GM18517 (cell line): ENCODE results near the gene RPS21.
"Not testable (repeated sequence)": the region's sequence is repeated elsewhere in the genome, so short reads cannot be mapped to it uniquely, and the experiment has no call there.

ENCODE experiments used
- ATAC-seq: cut with Tn5 transposase; IDR thresholded peaks from one replicate; pipeline ENCODE4 v1.9.1; 2021; ENCODE audit warnings: mild to moderate bottlenecking, moderate library complexity; ENCODE audit not compliant: unreplicated experiment

RPS21 gene

DNA sequence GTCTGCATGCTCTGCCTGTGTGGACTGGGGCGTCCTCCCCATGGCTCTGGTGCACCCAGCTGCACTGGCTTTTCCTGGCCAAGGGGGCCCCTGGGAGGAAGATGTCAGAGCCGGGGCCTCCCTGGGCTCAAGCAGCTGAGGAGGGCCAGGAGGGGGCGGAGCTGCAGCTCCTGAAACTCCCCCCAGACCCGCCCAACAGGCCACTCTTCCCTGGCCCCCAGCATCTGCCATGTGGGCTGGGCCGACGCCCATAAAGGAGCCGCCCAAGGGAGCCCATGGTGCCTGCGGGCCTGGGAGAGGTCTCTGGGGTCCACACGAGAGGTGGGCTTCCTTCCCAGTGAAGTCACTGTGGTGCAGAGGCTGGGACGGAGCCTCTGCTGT is 36.4 kb downstream of the RPS21 start:
- no peak for ATAC-seq

DNA sequence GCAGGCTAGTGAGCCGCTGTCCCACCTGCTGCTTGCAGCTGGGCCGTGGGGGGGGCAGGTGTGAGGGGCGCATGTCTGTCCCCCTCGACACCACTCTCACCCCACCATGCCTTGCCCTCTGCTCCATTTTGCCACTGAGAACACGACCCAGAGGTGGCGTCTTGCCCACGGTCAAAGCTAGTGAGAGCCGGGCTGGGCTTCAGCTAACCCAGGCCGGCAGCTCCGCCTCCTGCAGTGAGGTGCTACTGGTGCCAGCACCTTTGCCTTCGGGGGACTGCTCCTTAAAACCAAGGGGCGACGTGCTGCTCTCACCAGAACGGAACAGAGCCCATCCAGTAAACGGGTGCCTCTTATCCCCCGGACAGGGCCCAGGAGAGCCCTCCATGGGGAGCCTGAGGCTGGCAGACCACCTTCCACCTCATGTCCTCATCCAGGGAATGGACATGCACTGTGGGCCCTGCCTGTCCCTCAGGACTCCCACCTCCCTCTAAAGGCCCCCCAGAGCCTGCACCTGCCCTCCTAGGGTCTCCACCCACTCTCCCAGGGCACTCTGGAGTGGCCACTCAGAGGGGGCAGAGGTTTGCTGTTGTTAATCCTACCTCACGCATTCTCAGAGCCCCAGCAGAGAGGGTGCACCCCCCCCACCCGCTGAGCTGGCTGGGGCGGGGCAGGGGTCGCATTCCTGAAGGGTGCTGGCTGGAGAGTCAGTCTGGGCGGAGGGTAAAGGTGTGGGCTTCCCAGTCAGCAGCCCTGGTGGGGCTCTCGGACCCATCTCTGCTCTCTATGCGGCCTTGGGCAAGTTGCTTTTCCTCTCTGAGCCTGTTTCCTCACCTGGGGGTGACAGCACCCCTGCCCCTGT is 37.6 kb downstream of the RPS21 start:
- no peak for ATAC-seq

DNA sequence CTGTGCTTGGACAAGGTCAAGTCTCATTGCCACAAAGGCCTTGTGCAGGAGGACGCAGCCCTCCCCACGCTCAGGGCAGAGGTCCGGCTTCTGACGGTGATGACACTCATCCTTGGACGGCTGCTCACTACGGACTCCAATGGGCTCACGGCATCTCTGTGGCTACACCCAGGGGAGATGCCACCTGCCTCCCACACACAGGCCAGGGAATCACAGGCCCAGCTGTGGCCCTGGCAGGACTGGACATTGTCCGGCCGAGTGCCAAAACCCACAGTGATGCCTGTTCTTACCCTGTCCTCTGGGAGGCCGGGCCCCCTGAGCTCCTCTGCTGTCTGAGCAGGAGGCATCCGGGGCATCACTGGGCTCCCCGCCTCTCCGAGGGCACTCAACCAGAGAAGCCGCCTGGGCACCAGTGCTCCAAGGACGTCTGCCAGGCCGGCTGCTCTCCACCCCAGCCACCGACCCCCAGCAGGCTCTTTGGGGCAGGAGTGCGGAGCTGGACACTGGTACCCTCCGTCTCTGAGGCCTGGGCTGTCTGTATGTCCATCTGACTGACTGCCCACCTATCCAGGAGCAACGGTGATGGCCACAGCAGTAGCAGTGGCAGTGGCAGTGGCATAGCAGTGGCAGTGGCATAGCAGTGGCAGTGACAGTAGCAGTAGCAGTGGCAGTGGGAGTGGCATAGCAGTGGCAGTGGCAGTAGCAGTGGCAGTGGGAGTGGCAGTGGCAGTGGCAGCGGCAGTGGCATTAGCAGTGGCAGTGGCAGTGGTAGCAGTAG is 38.6 kb downstream of the RPS21 start:
- no peak for ATAC-seq

DNA sequence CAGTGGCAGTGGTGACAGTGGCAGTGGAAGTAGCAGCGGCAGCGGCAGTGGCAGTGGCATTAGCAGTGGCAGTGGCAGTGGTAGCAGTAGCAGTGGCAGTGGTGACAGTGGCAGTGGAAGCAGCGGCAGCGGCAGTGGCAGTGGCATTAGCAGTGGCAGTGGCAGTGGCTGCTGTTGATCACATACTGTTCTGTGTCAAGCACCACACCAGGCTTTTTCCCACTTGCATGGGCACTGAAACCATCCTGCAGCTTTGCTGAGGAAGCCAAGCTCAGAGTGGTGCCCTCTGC is 39.1 kb downstream of the RPS21 start:
- ATAC-seq, result not testable (repeated sequence)

DNA sequence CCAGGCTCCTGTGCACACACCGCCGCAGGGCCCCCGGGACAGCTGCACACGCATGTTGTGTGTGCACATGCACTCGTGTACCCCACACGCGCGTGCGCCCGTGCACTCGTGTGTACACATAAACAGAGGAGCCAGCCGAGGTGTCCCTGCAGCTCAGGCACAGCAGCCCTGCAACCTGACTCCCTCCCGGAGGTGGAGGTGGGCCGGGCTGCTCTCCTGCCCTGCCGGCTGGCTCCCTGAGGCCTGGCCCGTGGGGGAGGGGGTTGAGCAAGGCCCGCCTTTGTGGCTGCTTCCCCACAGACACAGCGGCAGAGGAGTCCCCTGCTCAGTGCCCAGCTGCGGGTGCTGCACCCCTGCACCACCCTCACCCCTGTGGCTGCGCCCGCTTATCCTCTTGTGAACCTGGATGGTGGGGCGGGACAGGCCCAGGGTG is 39.8 kb downstream of the RPS21 start:
- no peak for ATAC-seq

DNA sequence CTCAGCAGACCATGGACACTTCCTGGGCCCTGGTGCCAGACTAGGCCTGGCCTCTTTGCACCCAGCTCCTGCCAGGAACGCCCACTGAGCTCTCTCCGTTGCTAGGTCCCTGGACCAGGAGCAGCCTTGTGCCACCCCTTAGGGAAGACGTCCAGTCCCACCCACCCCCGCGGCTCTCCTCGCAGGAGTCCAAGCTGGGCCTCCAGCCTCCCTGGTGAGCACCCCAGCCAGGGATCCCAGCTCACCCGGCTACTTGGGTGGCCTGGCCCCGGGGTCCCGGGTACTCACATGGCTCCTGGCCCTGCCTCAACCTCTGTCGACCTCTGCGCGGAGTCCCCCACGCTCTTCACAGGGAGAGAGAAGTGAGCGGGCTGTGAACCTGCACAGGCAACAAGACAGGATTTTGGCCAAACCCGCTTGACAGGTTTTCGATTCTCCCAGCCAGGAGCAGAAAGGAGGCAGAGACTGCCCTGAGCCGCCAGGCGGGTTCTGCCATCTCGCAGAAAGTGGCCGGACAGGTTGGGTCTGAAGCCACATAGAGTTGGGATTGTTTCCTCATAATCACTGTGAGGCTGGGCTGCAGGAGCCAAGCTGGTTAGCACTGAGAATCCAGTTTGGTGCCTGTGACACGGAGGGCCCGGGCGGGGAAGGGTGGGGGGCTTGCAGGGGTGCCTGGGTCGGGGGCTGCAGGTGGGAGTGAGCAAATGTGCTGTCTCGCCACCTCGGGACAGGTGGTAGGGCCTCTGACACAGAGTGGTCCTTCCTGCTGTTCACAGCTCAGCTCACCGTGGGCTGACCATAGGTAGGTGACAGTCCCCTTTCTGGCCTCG is 40.5 kb downstream of the RPS21 start, which contains the start of gene RBBP8NL:
RBBP8NL (minus strand) TSS at position 368 of the 830 bp plus-strand sequence. CDS start 7,892 bp downstream, outside the sequence.
- no peak for ATAC-seq

DNA sequence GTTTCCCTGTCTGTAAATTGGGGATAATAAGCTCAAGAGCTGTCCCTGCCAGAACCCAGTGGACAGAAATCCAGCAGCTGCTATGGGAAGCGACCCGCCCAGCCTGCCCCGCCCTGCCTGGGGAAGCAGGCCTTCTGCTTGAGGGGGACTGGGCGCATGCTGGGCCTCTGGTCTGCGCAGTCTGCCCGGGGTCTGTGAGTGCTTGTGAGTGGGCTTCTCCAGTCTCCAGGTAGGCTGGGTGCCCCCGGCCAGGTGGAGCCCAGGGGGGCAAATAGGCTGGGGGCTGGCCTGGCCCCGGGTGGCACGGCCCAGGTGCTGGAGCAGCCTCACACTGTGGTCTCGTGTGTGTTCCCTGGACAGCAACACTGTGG is 41.1 kb downstream of the RPS21 start:
- ATAC-seq, result no peak

DNA sequence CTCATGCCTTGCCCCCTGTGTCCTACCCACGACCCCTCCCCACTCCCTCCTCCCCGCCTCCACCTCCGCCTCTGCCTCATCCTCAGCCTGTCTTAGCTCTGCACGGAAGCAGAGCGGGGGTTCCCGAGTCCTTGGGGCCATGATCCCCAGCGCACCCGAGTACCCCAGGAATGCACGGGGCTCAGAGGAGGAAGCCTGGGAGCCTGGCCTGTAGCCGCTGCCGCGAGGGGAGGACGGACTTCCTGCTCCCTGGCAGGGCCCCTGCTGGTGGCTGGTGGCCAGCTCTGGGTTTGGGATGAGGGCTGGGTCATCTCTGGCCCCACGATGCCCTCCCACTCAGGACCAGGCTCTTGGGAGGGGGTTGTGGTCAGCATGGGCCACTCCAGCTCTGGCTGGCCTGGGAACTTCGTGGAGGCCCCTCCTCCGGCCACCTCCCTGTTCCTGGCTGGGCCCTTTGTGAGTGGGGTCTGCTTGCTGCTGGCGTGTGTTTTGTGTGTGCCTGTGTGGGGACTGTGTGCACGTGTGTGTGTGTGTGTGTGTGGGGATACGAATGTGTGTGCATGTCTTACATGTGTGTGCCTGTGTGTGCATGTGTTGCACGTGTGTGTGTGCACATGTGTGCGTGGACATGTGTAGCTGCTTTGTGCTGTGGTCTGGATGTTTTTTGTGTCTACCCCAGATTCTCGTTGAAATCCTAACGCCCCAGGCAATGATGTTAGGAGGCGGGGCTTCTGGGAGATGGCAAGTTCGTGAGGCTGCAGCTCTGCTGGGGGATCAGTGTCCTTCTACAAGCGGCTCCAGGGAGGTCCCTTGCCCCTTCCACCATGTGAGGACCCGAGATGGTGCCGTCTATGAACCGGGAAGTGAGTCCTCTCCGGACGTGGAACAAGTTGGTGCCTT is 41.7 kb downstream of the RPS21 start:
- ATAC-seq, result no peak

DNA sequence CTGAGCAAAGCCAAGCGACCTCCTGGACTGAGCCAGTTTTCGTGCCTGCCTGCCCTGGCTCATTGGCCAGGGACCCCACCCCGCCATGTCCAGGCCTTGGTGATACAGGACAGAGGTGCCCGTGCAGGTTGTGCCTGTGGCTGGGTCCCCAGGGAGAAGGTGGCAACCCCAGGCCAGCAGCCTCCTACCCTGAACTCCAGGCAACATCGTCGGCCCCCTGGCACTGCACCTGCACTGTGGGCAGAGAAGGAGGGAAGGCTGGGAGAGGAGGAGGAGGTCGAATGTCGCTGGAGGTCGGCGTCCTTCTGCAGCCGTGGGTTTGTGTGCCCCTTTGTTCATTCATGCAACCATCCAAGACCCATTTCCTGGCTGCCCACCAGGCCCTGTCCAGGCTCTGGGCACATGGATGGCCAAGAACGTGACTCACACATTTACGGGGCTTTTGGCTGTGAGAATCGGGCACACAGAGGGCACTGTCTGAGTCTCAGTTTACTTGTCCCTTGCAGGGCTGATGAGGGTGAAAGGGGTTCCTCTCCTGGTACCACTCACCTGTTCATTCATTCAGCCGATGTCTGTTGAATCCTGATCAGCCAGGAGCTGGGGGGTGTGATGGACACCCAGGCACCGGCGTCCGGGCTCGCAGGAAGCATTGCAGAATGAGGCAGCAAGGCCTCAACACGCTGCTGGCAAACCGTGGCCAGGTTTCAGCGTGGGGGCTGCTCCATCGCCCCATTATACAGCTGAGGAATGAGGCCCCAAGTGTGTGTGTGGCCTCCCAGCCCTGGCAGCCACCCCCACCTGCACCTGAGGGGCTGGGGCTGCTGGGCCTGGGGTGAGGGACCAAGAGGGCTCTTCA is 42.8 kb downstream of the RPS21 start:
- ATAC-seq, result no peak

DNA sequence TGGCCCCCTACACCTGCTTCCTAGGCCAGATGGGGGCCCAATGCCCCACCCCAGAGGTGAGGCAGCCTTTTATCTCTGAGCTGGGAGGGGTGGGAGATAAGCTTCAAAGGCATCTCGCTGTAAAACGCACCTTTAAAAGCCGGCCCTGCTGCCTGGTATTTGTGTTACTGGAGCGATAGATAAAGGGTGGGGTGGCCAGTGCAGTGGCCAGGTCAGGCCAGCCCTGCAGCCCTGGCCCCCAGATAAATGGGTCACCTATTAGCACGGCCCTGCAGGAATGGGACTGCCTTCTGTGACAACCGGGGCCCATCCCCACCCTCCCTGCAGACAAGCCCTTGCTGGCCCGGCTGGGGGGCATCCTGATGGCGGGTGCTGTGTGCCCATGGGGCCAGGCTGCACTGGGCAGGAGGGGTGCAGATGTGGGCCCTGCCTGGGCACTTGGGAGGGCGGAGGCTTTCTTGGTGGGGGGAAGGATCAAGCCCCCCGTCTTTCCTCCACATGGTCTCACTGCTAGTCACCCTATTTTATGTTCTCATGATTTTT is 43.5 kb downstream of the RPS21 start:
- ATAC-seq, result no peak

DNA sequence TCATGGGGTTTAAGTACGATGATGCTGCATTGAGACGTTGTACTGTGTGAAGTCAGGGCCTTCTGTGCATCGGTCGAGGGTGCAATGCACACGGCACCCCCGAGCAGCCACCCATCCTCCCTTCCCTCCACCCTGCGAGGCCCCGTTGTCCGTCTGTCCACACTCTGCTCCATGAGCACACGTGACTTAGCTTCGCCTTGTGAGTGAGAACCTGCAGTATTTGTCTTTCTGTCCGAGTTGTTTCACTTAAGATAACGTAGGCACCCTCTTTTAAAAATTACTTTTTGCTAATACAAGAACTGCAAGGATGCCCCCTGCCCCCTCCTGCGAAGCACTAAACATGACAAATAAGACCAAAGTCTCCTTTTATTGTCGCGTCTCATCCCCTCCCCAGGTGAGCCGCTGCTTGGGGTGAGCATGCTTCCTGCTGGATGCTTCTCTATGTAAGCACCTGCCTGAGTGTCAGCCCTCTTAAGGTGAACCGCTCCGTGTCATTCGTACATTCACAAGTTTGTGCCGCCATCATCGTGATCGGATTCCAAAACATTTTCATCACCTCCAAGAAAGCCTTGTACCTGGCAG is 44.1 kb downstream of the RPS21 start:
- no peak for ATAC-seq

DNA sequence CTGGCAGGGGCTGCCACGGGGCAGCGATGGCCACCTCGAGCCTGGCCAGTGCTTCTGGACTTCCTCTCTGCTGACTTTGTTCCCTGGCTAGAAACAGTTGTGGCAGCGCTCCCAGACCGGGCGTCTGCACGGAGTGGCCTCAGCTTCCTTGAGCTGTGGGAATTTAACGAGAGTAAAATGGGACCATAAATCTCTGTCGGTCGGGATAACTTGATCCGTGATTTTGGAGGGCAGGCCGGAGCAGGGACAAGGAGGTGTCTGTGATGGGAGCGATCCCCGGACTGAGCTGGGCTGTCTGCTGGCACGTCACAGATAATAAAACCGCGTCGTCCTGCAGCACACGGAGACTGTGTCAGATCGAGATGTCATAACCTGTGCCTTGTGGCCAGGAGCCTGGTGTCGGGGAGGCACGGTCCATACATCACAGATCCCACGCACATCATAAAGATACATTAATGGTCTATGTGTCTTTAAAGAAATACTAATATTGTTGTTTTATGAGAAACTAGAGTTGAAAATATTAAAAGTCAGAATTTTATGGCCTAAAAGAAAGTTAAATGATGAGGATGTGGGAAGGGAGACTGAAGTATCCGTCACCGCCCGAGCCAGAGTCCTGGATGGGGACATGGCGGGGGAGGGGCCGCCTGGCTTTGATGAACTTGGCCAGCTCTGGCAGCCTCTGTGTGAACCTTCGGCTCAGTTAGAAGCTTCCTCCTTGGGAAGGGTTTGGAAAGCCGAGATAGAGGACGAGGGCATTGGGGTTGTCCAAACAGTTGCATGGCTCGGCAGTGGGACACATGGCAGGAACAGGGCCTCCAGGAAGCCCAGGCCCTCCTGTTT is 47.0 kb downstream of the RPS21 start:
- ATAC-seq, result no peak

DNA sequence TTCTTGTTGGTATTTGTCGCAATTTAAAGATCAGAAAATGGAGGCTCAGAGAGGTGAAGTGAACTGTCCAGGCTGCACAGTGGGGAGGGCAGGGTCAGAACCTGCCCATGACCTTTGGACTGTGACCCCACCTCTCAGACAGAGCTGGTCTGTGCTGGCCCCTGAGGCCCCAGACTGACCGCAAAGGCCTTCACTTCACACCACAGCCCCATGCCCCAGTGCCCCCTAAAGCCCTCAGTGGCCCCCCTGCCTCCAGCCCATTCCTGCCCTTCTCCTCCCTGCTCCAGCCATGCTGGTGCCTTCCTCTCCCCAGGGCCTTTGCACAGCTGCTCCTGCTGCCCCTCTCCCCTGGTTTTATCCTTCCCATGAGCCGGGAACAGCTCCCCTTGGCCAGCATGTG is 49.8 kb downstream of the RPS21 start:
- no peak for ATAC-seq

DNA sequence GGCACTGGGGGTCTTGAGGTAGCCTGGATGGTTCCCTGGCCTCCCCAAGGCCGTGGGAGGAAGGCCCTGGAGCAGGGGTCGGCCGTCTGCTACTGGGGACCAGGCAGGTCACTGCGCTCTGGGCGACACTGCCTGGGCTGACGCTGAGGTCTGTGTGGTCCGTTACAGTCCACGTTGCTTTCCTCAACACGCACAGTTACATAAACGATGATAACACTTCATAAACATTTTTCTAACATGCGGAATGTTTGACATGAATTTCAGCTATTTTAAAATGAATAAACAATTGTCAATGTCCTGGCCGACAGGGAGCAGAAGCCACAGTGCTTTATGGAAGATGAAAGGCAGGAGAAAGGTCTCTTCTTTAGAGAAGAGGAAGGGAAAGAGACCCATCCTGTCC is 50.6 kb downstream of the RPS21 start:
- ATAC-seq, result no peak

DNA sequence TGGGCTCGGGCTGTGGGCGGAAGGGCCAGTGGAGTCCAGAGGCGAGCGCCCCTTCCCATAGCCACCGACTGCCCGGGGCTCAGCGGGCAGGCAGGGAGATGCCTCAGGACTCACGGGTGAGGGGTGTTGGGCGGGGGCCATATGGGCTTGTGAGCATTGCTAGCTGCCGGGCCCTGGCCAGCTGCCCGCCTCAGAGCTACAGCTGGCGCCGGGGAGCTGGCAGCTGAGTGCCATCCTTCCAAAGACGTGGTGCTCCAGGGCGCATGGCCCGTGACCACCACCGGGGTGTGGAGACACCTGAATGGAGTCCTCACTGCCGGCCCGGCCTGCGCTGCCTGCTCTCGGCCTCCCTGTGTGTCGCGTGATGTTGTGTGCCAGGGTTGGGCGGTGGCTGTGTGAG is 51.0 kb downstream of the RPS21 start:
- no peak for ATAC-seq
